Measurements from ENCODE around the gene ARL11.

The ARL11 gene

DNA sequence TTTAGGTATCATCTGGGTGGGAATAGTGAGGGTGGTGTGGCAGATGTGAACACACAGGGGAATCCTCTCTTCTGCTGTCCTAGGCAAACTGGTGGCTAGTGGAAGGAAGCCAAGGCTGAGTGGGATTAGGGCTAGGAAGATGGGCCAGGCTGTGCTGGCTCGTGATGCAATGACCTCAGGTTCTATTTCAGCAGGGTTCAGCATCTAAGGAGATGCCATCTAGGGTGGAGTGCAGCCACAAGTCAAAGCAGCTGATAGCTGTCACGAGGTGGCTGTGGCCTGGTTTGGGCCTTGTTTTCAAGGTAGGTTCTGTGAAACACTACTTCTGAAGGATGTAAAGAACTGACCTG lies 21.6 kb downstream of the ARL11 start:
- no peak for DNase-seq

DNA sequence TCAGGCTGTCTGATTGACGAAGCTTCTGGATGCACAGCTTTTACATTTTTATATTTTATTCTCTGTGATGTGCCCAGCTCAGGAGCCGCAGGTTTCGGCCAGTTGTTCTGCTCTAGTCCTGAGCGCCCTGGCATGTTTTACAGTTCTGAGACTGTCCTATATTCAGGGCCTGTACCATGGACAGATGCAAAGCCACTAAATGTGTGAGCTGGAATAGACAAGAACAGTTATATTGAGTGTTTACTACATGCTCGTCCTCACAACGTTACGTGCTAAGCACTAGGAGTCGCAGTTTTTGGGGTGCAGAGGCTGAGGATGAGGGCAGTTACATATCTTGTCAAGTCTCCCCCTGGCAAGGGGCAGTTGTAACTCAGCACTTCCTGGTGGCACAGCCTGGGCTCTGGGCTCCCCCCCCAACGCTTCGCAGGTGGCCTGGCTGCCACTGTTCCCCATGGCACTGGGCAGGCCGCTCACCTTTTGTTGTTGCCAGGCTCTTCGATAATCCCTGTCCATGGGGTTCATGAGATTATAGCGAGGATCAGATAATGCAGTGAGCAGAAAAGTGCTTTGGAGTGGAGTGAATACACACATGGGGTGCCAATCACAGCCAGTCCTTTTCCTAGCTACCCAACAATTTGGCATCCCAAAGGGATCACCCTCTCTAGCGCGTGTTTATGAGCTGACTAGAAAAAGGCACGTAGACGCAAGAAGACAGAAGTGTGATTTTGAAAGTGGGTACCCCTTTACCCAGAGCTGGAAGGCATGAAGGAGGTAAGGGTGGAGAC lies 23.5 kb downstream of the ARL11 start:
- DNase-seq, result no peak

- peak; percentile 48 to 64 (median 63) for DNase-seq
Measured at GRCh38 chr13:49652355-49653305, 24.3 kb downstream of the ARL11 start.

- no peak for DNase-seq
Measured at GRCh38 chr13:49653478-49653877, 25.2 kb downstream of the ARL11 start.

GRCh38 chr13:49654011-49654410 lies 25.7 kb downstream of the ARL11 start:
- DNase-seq, result no peak

DNA sequence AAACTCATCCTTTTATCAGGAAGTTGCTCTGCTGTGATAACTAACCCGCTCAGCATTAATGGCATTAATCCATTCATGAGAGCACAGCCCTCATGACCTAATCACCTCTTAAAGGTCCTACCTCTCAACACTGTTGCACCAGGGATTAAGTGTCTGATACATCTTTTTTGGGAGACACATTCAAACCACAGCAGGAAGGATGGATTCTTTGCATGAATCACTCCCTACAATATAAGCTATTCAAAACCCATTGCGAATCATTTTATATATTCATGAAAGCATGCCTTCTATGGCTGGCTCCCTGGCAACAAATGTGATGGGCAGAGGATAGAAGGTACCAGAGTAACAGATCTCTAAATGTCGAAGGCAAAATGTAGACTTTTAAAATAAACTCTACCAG lies 27.6 kb downstream of the ARL11 start:
- no peak for DNase-seq

DNA sequence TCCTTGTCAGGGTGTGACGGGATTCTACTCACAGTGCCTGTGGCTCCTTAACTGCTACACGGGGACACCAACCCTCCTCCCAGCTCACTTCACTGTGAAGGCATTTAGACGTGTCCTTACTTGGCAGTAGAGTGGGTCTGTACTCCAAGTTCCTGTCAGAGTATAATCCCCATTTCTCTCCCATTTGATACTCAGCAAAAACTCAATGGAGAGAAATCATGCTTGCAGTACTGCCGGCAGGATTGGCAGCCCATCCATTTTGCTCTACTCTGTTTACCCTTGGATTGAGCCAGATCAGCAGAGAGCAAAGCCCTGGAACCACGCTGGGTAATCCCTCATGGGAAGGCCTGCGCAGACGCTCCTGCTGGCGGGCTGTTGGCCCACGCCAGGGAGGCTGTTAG lies 28.9 kb downstream of the ARL11 start:
- no peak for DNase-seq

- DNase-seq, result no peak
Measured at GRCh38 chr13:49664606-49665005, 36.3 kb downstream of the ARL11 start.

- no peak for DNase-seq
Measured at GRCh38 chr13:49667773-49668172, 39.5 kb downstream of the ARL11 start.

- peak; percentile 46 to 73 (median 51) for DNase-seq
Measured at GRCh38 chr13:49669735-49670309, 41.5 kb downstream of the ARL11 start.

DNA sequence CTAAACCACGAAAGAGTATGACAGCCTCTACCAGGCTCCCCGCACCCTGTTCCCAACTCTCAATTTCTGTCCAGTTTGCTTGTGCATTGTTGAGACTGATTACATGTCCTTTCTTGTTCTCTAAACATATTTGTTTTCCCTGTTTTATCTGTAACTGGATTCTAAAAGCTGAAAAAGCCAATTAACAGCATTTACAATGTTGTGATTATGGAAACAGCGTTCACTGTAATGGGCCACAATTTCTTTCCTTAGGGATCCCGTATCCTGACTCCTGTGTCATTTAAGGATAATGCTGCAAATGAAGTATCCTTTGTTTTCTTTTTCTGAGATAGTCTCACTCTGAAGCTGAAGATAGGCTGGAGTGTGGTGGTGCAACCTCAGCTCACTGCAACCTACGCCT lies 42.5 kb downstream of the ARL11 start:
- DNase-seq, result no peak

DNA sequence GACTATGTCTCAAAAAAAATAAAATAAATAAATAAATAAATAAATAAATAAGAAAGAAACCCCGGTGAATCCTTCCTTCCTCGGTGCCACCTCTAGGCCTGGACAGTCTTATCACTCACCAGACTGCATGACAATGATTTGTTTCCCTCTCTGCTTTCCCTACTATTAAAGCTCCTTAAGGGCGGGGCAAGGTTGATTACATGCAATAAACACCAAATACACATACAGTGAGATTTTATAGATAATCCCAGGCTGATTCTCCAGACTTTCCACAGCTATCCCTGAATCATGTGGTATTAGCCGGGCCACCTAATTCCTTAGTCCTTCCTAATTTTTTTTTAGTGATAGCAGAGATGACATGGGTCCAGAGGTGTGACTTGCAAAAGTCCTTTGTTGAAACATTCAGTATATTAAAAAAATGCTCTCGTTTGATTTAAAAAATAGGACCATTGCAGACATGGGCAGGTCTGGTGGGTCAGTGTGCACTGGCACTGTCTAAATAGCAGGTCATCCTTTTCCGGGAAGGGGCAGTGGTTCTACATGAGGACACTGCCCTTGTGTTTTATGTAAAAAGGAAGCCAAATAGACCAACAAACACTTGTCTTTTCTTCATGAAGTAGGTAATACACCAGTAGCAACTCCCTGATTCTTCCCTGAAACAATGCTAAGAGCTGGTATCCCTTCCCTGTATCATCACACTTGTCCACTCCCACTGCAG lies 48.4 kb downstream of the ARL11 start:
- no peak for DNase-seq

DNA sequence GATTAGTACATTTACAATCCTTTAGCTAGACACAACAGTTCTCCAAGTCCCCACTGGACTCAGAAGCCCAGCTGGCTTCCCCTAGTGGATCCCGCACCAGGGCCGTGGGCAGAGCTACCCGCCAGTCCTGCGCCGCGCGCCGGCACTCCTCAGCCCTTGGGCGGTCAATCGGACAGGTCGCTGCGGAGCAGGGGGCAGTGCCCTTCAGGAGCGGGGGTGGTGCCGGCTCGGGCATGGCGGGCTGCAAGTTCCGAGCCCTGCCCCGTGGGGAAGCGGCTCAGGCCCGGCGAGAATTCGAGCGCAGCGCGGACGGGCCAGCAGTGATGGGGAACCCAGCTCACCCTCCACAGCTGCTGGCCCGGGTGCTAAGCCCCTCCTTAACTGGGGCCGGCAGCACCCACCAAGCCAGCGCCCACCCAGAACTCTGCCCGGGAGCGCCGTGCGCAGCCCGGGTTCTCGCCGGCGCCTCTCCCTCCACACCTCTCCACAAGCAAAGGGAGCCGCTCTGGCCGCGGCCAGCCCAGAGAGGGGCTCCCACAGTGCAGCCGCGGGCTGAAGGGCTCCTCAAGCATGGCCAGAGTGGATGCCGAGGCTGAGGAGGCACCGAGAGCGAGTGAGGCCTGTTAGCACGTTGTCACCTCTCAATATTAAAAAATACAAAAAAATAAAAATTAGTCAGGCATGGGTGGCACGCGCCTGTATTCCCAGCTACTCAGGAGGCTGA lies 50.0 kb downstream of the ARL11 start:
- DNase-seq, result no peak

DNA sequence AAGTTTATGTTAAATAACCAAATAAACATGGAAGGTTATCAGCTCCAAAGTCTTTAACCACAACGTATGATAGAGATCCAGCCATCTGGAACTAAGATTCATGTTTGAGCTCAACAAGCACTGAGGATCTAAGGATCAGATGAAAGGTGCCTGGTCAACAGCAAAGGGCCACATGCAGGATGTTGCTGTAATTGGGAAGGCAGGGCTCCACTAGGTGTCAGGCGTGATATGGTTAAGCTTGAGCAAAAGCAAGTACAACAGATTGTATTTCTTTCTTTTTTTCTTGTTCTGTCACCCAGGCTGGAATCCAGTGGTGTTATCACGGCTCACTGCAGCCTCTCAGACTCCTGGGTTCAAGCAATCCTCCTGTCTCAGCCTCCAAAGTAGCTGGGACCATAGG lies 50.9 kb downstream of the ARL11 start:
- DNase-seq, result no peak

- DNase-seq, result no peak
Measured at GRCh38 chr13:49681842-49682435, 53.6 kb downstream of the ARL11 start.

All from suppressor macrophage treated with lipopolysaccharide for 1 hour (primary cell).